Liver (tissue), 9 donors: ENCODE data around the gene BAHCC1. TPM values are rescaled to one million over a fixed set of nuclear protein-coding genes. Genes with fewer than 3 reads are reported as not detected.

Experiments
- DNase-seq: peaks from one replicate; pipeline ENCODE4 v3.0.0-alpha.2; 2017; ENCODE audit warnings: low spot score
- H3K27ac ChIP-seq, 2 donors: one replicate each; pipeline ENCODE4 v1.7.0; 2013; ENCODE audit warnings: inconsistent platforms in 2 of 2, low read length in 2 of 2, control low read depth in 1 of 2, low read depth in 1 of 2, mild to moderate bottlenecking in 1 of 2
- H3K27me3 ChIP-seq, 4 donors: one replicate each; pipeline versions ENCODE4 v1.6.1 to v1.7.0; 2013; ENCODE audit warnings: low read length in 3 of 4, inconsistent platforms in 1 of 4, mild to moderate bottlenecking in 1 of 4, moderate library complexity in 1 of 4; ENCODE audit not compliant: control insufficient read depth in 4 of 4, insufficient read depth in 4 of 4
- H3K36me3 ChIP-seq, 4 donors: one replicate each; pipeline versions ENCODE4 v1.6.1 to v1.7.0; 2013; ENCODE audit warnings: low read length in 3 of 4, mild to moderate bottlenecking in 3 of 4, low read depth in 1 of 4, moderate library complexity in 1 of 4; ENCODE audit not compliant: control insufficient read depth in 4 of 4, insufficient read depth in 3 of 4
- H3K4me1 ChIP-seq, 4 donors: one replicate each; pipeline versions ENCODE4 v1.6.1 to v1.7.0; 2013; ENCODE audit warnings: low read length in 3 of 4, mild to moderate bottlenecking in 3 of 4, moderate library complexity in 1 of 4; ENCODE audit not compliant: control insufficient read depth in 4 of 4, insufficient read depth in 4 of 4
- H3K4me3 ChIP-seq, 3 donors: one replicate each; pipeline versions ENCODE4 v1.6.1 to v1.7.0; 2013; ENCODE audit warnings: low read length in 3 of 3, control low read depth in 1 of 3, low read depth in 1 of 3, mild to moderate bottlenecking in 1 of 3
- H3K9ac ChIP-seq, 2 donors: one replicate each; pipeline ENCODE4 v1.7.0; 2013; ENCODE audit warnings: low read length in 2 of 2, mild to moderate bottlenecking in 2 of 2, moderate library complexity in 2 of 2, control low read depth in 1 of 2, low read depth in 1 of 2
- H3K9me3 ChIP-seq, 4 donors: one replicate each; pipeline versions ENCODE4 v1.6.1 to v1.7.0; 2013; ENCODE audit warnings: low read length in 3 of 4; ENCODE audit not compliant: control insufficient read depth in 4 of 4
- EGR1 ChIP-seq, 2 donors: IDR thresholded peaks; 2 replicates each; pipeline ENCODE4 v1.6.1; 2016 to 2018; ENCODE audit warnings: antibody characterized with exemption in 2 of 2, low read depth in 2 of 2
- FOXA2 ChIP-seq: IDR thresholded peaks from 2 replicates; pipeline ENCODE4 v1.6.1; 2016; ENCODE audit warnings: antibody characterized with exemption
- JUND ChIP-seq, 2 donors: IDR thresholded peaks; 2 replicates each; pipeline ENCODE4 v1.6.1; 2016; ENCODE audit warnings: antibody characterized with exemption in 2 of 2
- MAX ChIP-seq: IDR thresholded peaks from 2 replicates; pipeline ENCODE4 v1.6.1; 2016; ENCODE audit warnings: antibody characterized with exemption
- NR2F2 ChIP-seq: IDR thresholded peaks from 2 replicates; pipeline ENCODE4 v1.6.1; 2016; ENCODE audit warnings: antibody characterized with exemption
- RAD21 ChIP-seq, 2 donors: IDR thresholded peaks; 2 replicates each; pipeline ENCODE4 v1.6.1; 2016; ENCODE audit warnings: antibody characterized with exemption in 2 of 2, mild to moderate bottlenecking in 2 of 2
- RXRA ChIP-seq, 2 donors: IDR thresholded peaks; 2 replicates each; pipeline ENCODE4 v1.6.1; 2017 to 2018; ENCODE audit warnings: antibody characterized with exemption in 2 of 2, mild to moderate bottlenecking in 1 of 2
- SP1 ChIP-seq: IDR thresholded peaks from 2 replicates; pipeline ENCODE4 v1.6.1; 2018; ENCODE audit warnings: antibody characterized with exemption, mild to moderate bottlenecking
- TAF1 ChIP-seq: conservative IDR thresholded peaks from 2 replicates; pipeline ENCODE4 v1.6.1; 2016; ENCODE audit warnings: antibody characterized with exemption, mild to moderate bottlenecking
- YY1 ChIP-seq: IDR thresholded peaks from 2 replicates; pipeline ENCODE4 v1.6.1; 2016; ENCODE audit warnings: antibody characterized with exemption, mild to moderate bottlenecking
- WGBS: extraction: QIAGEN DNeasy Blood & Tissue Kit; methylation state at CpG from one replicate; pipeline ENCODE4 v1.1.7; 2013; 5-methylcytosine and 5-hydroxymethylcytosine counted together
- polyA plus RNA-seq, 2 donors: library from polyadenylated mRNA; stranded (reverse) in 1 of 2; unstranded in 1 of 2; fragments of 200-250 nt in 1 of 2; fragments of >200 nt in 1 of 2; fragmentation: Nextera tagmentation in 1 of 2; extraction: Ambion mirVana in 1 of 2; gene quantifications; one replicate each; pipeline versions ENCODE4 v1.2.1 to v1.2.3, GENCODE V29; 2013 to 2015
- total RNA-seq, 2 donors: library from RNA; depleted of rRNA; stranded (reverse); fragments of >200 nt; gene quantifications; one replicate each; pipeline ENCODE4 v1.2.3, GENCODE V29; 2014
- donor health status: healthy.
- donor health status: healthy.
- donor health status: healthy.
- donor health status: healthy.
- donor health status: healthy.

The BAHCC1 gene
- total and polyA plus RNA-seq, 4 donors = 0.76 to 3.9 (median 2.5) TPM

GRCh38 chr17:81456091-81456490 is 60.8 kb downstream of the BAHCC1 start:
- WGBS = 86% methylated on average over 15 of the region's 15 CpGs
- Histone ChIP-seq H3K9ac (no peak overlapping the region), H3K4me1 (no peaks in the 10 kb centered on the region), H3K36me3 (peaks cover 0 to 4% (median 1%) of the 10 kb centered on the region in 4 donors), H3K27ac (no peak overlapping the region), H3K4me3 (no peak overlapping the region), H3K9me3 (no peaks in the 10 kb centered on the region), H3K27me3 (no peaks in the 10 kb centered on the region)
- TF ChIP-seq TAF1 = no peak
- no peak for TF ChIP-seq RXRA (IDR thresholded peaks at IDR 0.05)
- no peak for TF ChIP-seq JUND (IDR thresholded peaks at IDR 0.05)
- TF ChIP-seq EGR1 (IDR thresholded peaks at IDR 0.05; ENCODE audit: low read depth in 2 of 2) = no peak
- no peak for TF ChIP-seq MAX
- no peak for TF ChIP-seq FOXA2
- TF ChIP-seq SP1 = no peak
- no peak for TF ChIP-seq YY1
- no peak for TF ChIP-seq RAD21 (IDR thresholded peaks at IDR 0.05)
- DNase-seq = no peak

GRCh38 chr17:81456798-81457197 is 61.5 kb downstream of the BAHCC1 start:
- Histone ChIP-seq H3K9ac (no peak overlapping the region), H3K36me3 (peaks cover 0 to 6% (median 1%) of the 10 kb centered on the region in 4 donors), H3K27ac (no peak overlapping the region), H3K4me3 (no peak overlapping the region), H3K4me1 (no peaks in the 10 kb centered on the region), H3K9me3 (no peaks in the 10 kb centered on the region), H3K27me3 (no peaks in the 10 kb centered on the region)
- no peak for DNase-seq
- 72% methylated on average over 7 of the region's 7 CpGs for WGBS
- TF ChIP-seq NR2F2 (peak; percentile 30), FOXA2 (no peak)

GRCh38 chr17:81457401-81457800 is 62.1 kb downstream of the BAHCC1 start:
- H3K4me1 ChIP-seq = no peaks in the 10 kb centered on the region
- WGBS = over 99% methylated on average over 3 of the region's 3 CpGs
- H3K9ac ChIP-seq = no peak overlapping the region
- DNase-seq = no peak
- H3K36me3 ChIP-seq = peaks cover 0 to 6% (median 2%) of the 10 kb centered on the region in 4 donors
- no peak overlapping the region for H3K4me3 ChIP-seq
- no peaks in the 10 kb centered on the region for H3K9me3 ChIP-seq
- H3K27me3 ChIP-seq = no peaks in the 10 kb centered on the region
- no peak overlapping the region for H3K27ac ChIP-seq
- no peak for TF ChIP-seq RXRA (IDR thresholded peaks at IDR 0.05)
- no peak for TF ChIP-seq YY1

- Histone ChIP-seq H3K9me3 (no peaks in the 10 kb centered on the region), H3K4me3 (no peak overlapping the region), H3K27ac (no peak overlapping the region), H3K9ac (no peak overlapping the region), H3K36me3 (peaks cover 0 to 9% (median 3%) of the 10 kb centered on the region in 4 donors), H3K4me1 (no peaks in the 10 kb centered on the region), H3K27me3 (no peaks in the 10 kb centered on the region)
- TF ChIP-seq RAD21 (IDR thresholded peaks at IDR 0.05) = no peak
- DNase-seq = no peak
- 96% methylated on average over 25 of the region's 25 CpGs for WGBS
These were observed 62.8 kb downstream of the BAHCC1 start for GRCh38 chr17:81457917-81458555.
